Activated CD4-positive, alpha-beta T cell treated with anti-CD3 and anti-CD28 coated beads, Interleukin-2, amount 10 ng/mL, durations not matched to agents 24 days and 14 days (primary cell): Measurements from ENCODE around the gene SLC16A6. TPM values are rescaled to one million over a fixed set of nuclear protein-coding genes. Genes with fewer than 3 reads are reported as not detected.
"Not testable (repeated sequence)": the region's sequence is repeated elsewhere in the genome, so short reads cannot be mapped to it uniquely, and the experiment has no call there.

ENCODE experiments used
- DNase-seq: peaks from one replicate; pipeline ENCODE4 v3.0.0; 2022
- H3K27ac Mint-ChIP-seq: one replicate; pipeline ENCODE4 v1.8.0; 2022; ENCODE audit warnings: mild to moderate bottlenecking, mixed read lengths
- H3K27me3 Mint-ChIP-seq: one replicate; pipeline ENCODE4 v1.8.0; 2022; ENCODE audit warnings: mixed read lengths
- H3K36me3 Mint-ChIP-seq: one replicate; pipeline ENCODE4 v1.8.0; 2022; ENCODE audit warnings: low read depth, mild to moderate bottlenecking, mixed read lengths
- H3K4me1 Mint-ChIP-seq: one replicate; pipeline ENCODE4 v1.8.0; 2021; ENCODE audit warnings: mixed read lengths
- H3K4me3 Mint-ChIP-seq: one replicate; pipeline ENCODE4 v1.8.0; 2022; ENCODE audit warnings: mild to moderate bottlenecking, moderate library complexity, mixed read lengths
- H3K9me3 Mint-ChIP-seq: one replicate; pipeline ENCODE4 v1.8.0; 2021; ENCODE audit warnings: mixed read lengths
- intact Hi-C: fragments of 100-400 bp; cut with micrococcal nuclease; formaldehyde crosslinking; loops from one replicate; pipeline ENCODE4 v1.15.1; 2023
- total RNA-seq: library from RNA; stranded (reverse); gene quantifications from 2 replicates; pipeline ENCODE4 v1.2.3, GENCODE V29; 2022

SLC16A6 gene
- total RNA-seq, 1 donor from 2014 or later: 2.7 TPM

DNA sequence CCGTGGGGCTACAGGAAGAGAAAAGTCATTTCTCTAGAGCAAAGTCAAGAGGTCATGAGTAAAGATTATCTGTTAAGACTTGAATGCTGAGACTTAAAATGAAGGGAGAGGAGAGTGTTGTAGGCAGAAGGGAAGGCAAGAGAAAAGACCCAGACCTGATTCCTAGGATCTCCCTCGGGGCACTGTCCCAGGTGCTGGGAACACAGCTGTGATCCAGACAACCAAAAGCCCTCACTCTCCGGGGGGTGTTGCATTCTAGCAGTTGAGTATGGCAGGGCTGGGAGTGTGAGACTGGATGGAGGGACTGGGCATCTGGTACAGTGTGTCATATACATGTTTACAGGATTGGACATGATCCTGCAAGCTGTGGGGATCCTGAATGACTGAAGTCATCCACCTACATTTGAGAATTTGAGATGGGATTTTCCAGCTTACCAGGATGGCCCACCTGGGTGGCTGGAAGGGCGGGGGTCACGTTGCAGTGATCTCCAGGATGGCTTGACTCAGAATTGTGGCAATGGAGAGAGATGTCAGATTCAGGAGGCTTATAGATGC lies 29.5 kb upstream of the SLC16A6 start:
- intact Hi-C loops: no loop called here
- no peaks in the 10 kb centered on the region for H3K36me3 Mint-ChIP-seq
- peaks cover 12% of the 10 kb centered on the region for H3K4me1 Mint-ChIP-seq
- no peak overlapping the region for H3K27ac Mint-ChIP-seq
- peaks cover 5% of the 10 kb centered on the region for H3K9me3 Mint-ChIP-seq
- H3K4me3 Mint-ChIP-seq: no peak overlapping the region
- H3K27me3 Mint-ChIP-seq: no peaks in the 10 kb centered on the region
- DNase-seq: no peak

DNA sequence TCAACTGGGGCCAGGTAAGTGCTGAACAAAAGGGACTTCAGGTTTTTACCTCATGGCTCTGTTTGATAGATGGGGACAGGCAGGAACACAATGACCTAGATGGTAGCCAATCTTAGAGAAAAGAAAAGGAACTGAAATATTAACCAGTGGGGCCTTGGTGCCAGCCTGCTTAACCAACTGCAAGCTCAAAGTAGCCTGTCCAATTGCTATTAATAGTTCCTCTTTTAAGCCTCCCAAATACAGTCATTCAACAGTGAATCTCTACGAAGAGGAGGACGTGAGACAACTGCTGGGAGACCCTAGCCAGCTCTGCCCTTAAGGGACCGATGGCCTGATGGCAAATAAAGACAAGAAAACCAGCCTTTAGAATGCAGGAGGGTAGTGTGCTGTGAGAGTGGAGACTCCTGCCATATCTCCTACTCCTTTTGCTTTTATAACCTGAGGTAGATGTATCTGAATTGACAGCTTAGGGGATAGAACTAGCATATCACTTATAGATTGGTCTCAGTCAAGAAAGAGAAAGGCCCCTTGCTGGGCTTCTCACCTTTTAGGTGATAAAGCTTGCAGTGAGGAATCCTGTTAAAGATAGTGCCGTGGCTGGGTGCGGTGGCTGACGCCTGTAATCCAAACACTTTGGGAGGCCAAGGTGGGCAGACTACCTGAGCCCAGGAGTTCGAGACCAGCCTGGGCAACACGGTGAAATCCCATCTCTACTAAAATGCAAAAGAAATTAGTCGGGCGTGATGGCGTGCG lies 28.7 kb upstream of the SLC16A6 start:
- H3K4me3 Mint-ChIP-seq: no peak overlapping the region
- H3K4me1 Mint-ChIP-seq: peaks cover 20% of the 10 kb centered on the region
- H3K27me3 Mint-ChIP-seq: no peaks in the 10 kb centered on the region
- no peaks in the 10 kb centered on the region for H3K36me3 Mint-ChIP-seq
- intact Hi-C loops: no loop called here
- H3K9me3 Mint-ChIP-seq: peaks cover 5% of the 10 kb centered on the region
- H3K27ac Mint-ChIP-seq: no peak overlapping the region
- no peak for DNase-seq

DNA sequence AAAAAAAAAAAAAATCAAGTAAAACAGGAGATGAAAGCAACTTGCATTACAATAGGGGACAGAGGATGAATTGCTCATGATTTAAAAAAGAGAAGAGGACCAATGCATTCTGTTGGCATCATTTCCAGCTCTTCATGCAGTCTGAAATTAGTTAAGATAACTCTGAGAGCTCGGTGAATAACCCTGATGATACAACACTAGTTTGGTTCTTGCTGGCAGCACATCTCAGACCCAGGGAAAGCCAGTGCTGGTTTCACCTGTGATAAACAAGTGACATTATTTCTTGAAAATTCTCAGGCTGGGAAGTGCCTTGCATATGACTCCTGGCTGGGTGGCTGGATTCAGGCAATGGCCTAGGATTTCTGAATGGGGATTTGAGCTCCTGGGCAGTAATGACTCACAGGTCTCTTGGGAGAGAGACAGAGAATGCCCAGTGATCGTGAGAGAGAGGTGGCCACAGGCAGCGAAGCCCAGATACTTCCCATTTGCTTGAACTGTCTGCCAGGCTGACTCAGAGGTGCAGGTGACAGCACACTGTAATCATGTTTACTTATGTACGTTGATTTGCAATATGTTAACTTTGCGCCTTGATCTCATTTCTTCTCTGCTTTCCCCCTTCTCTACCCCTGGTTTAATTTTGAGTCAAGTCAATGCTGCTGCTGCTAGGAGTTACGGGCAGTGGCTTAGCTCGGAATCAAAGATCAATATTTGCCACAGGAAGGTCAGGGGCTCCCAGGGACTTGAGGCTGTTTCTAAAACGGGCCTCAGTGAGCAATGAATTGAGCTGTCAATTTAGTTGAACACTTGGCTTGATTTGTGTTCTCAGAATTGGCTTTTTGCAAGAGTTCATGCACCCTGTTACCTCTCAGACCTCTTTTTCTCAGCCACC lies 27.4 kb upstream of the SLC16A6 start:
- Mint-ChIP-seq H3K27me3 (no peaks in the 10 kb centered on the region), H3K4me1 (peaks cover 14% of the 10 kb centered on the region), H3K9me3 (peaks cover 5% of the 10 kb centered on the region), H3K36me3 (no peaks in the 10 kb centered on the region), H3K27ac (no peak overlapping the region), H3K4me3 (no peak overlapping the region)
- no peak for DNase-seq
- intact Hi-C loops: no loop called here

GRCh38 chr17:68317458-68317857 lies 26.5 kb upstream of the SLC16A6 start:
- Mint-ChIP-seq H3K36me3 (no peaks in the 10 kb centered on the region), H3K9me3 (peaks cover 5% of the 10 kb centered on the region), H3K27me3 (no peaks in the 10 kb centered on the region), H3K4me1 (peaks cover 19% of the 10 kb centered on the region), H3K27ac (no peak overlapping the region), H3K4me3 (no peak overlapping the region)
- no peak for DNase-seq
- intact Hi-C loops: no loop called here

GRCh38 chr17:68315930-68316329 lies 25.0 kb upstream of the SLC16A6 start:
- no peak overlapping the region for H3K4me3 Mint-ChIP-seq
- H3K4me1 Mint-ChIP-seq: peaks cover 29% of the 10 kb centered on the region
- H3K36me3 Mint-ChIP-seq: no peaks in the 10 kb centered on the region
- no peaks in the 10 kb centered on the region for H3K27me3 Mint-ChIP-seq
- intact Hi-C loops: no loop called here
- H3K27ac Mint-ChIP-seq: no peak overlapping the region
- DNase-seq: no peak
- H3K9me3 Mint-ChIP-seq: peaks cover 5% of the 10 kb centered on the region

DNA sequence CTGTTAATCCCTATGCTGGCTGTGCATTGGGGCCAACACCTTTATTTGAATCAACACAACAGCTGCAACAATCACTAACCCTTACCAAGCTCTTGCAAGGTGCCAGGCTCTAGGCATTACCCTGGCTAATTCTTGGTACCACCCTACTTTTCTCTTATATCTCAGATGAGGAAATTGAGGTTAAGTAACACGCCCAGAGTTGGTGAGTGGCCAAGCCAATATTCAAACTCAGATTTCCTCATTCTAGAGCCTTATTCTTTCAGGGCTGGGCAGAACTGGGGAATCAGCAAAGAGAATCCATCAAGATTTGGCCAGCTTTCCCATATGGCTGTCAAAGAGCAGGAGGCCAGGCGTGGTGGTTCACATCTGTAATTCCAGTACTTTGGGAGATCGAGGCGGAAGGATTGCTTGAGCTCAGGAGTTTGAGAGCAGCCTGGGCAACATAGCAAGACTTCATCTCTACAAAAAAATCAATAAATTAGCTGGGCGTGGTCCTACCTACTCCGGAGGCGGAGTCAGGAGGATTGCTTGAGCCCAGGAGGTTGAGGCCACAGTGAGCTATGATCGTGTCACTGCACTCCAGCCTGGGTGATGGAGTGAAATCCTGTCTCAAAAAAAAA lies 24.1 kb upstream of the SLC16A6 start:
- intact Hi-C loops: no loop called here
- H3K27ac Mint-ChIP-seq: no peak overlapping the region
- DNase-seq: no peak
- no peaks in the 10 kb centered on the region for H3K36me3 Mint-ChIP-seq
- H3K4me1 Mint-ChIP-seq: peaks cover 39% of the 10 kb centered on the region
- peaks cover 5% of the 10 kb centered on the region for H3K9me3 Mint-ChIP-seq
- H3K27me3 Mint-ChIP-seq: no peaks in the 10 kb centered on the region
- H3K4me3 Mint-ChIP-seq: no peak overlapping the region

- H3K27ac Mint-ChIP-seq: no peak overlapping the region
- H3K9me3 Mint-ChIP-seq: no peaks in the 10 kb centered on the region
- peaks cover 5% of the 10 kb centered on the region for H3K36me3 Mint-ChIP-seq
- peak; percentile 81 for DNase-seq
- H3K4me1 Mint-ChIP-seq: peaks cover 40% of the 10 kb centered on the region
- peaks cover 1% of the 10 kb centered on the region for H3K27me3 Mint-ChIP-seq
- H3K4me3 Mint-ChIP-seq: peak overlapping the region; percentile 40
- intact Hi-C loops: loop anchor here (2.0 kb wide), 3 partner anchors 13 to 47 kb away; no protein-coding TSS in a partner anchor
Observed at GRCh38 chr17:68310152-68310551, 19.2 kb upstream of the SLC16A6 start.

GRCh38 chr17:68309066-68309670 lies 18.2 kb upstream of the SLC16A6 start:
- H3K9me3 Mint-ChIP-seq, H3K27me3 Mint-ChIP-seq, H3K4me3 Mint-ChIP-seq, DNase-seq, intact Hi-C loops, H3K27ac Mint-ChIP-seq, H3K36me3 Mint-ChIP-seq: not testable (repeated sequence)
- H3K4me1 Mint-ChIP-seq: peaks cover 34% of the 10 kb centered on the region

DNA sequence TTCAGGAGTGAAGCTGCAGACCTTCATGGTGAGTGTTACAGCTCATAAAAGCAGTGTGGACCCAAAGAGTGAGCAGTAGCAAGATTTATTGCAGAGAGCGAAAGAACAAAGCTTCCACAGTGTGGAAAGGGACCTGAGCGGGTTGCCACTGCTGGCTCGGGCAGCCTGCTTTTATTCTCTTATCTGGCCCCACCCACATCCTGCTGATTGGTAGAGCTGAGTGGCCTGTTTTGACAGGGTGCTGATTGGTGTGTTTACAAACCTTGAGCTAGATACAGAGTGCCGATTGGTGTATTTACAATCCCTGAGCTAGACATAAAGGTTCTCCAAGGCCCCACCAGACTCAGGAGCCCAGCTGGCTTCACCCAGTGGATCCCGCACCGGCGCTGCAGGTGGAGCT lies 17.6 kb upstream of the SLC16A6 start:
- DNase-seq, H3K4me3 Mint-ChIP-seq, H3K27me3 Mint-ChIP-seq, H3K27ac Mint-ChIP-seq, H3K9me3 Mint-ChIP-seq, intact Hi-C loops, H3K36me3 Mint-ChIP-seq: not testable (repeated sequence)
- H3K4me1 Mint-ChIP-seq: peaks cover 34% of the 10 kb centered on the region

GRCh38 chr17:68307443-68307842 lies 16.5 kb upstream of the SLC16A6 start:
- Mint-ChIP-seq H3K27me3 (peaks cover 1% of the 10 kb centered on the region), H3K9me3 (no peaks in the 10 kb centered on the region), H3K4me1 (peaks cover 30% of the 10 kb centered on the region), H3K27ac (no peak overlapping the region), H3K4me3 (no peak overlapping the region), H3K36me3 (peaks cover 5% of the 10 kb centered on the region)
- intact Hi-C loops: no loop called here
- no peak for DNase-seq

- no peak for DNase-seq
- intact Hi-C loops: no loop called here
- peaks cover 5% of the 10 kb centered on the region for H3K36me3 Mint-ChIP-seq
- no peaks in the 10 kb centered on the region for H3K9me3 Mint-ChIP-seq
- no peak overlapping the region for H3K27ac Mint-ChIP-seq
- peaks cover 29% of the 10 kb centered on the region for H3K4me1 Mint-ChIP-seq
- H3K4me3 Mint-ChIP-seq: no peak overlapping the region
- peaks cover 1% of the 10 kb centered on the region for H3K27me3 Mint-ChIP-seq
Observed at GRCh38 chr17:68306819-68307218, 15.9 kb upstream of the SLC16A6 start.

DNA sequence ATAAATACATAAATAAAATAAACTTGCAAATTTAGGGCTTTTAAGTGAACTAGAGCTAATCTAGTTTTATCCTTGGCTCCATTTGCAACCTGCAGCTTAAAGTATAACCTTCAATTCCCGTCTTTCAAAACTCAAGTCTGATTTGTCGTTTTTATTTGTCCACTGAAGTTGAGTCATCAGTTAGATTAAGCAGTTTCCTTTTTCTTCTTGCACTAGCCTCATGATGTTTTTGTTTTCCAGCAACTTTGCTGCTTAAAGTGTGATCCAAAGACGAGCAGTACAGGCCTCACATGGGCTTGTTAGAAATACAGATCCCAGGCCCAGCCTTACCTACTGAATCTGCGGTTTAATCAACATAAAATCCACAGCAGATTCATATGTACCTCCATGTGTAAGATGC lies 14.2 kb upstream of the SLC16A6 start:
- intact Hi-C loops: no loop called here
- H3K4me3 Mint-ChIP-seq: no peak overlapping the region
- H3K9me3 Mint-ChIP-seq: no peaks in the 10 kb centered on the region
- peaks cover 1% of the 10 kb centered on the region for H3K27me3 Mint-ChIP-seq
- peaks cover 5% of the 10 kb centered on the region for H3K36me3 Mint-ChIP-seq
- no peak overlapping the region for H3K27ac Mint-ChIP-seq
- peaks cover 21% of the 10 kb centered on the region for H3K4me1 Mint-ChIP-seq
- DNase-seq: no peak

- intact Hi-C loops: no loop called here
- H3K9me3 Mint-ChIP-seq: no peaks in the 10 kb centered on the region
- no peak overlapping the region for H3K27ac Mint-ChIP-seq
- peaks cover 17% of the 10 kb centered on the region for H3K4me1 Mint-ChIP-seq
- no peak overlapping the region for H3K4me3 Mint-ChIP-seq
- H3K27me3 Mint-ChIP-seq: peaks cover 1% of the 10 kb centered on the region
- DNase-seq: no peak
- H3K36me3 Mint-ChIP-seq: peaks cover 5% of the 10 kb centered on the region
Observed at GRCh38 chr17:68304706-68305105, 13.8 kb upstream of the SLC16A6 start.
